MG63 (cell line): Measurements from ENCODE around the gene TYW1. TPM values are rescaled to one million over a fixed set of nuclear protein-coding genes. Genes with fewer than 3 reads are reported as not detected.
"Not testable (repeated sequence)": the region's sequence is repeated elsewhere in the genome, so short reads cannot be mapped to it uniquely, and the experiment has no call there.

Source experiments
- DNase-seq: peaks from one replicate; pipeline ENCODE4 v3.0.0-alpha.2; 2020
- H3K27me3 ChIP-seq: fragments of 250-450 bp; sonication (Bioruptor Pico); 2 replicates; pipeline ENCODE4 v1.5.1; 2020; ENCODE audit warnings: mild to moderate bottlenecking, moderate library complexity
- H3K36me3 ChIP-seq: fragments of 250-450 bp; sonication (Bioruptor Pico); 2 replicates; pipeline ENCODE4 v1.5.1; 2020; ENCODE audit warnings: mild to moderate bottlenecking, moderate library complexity
- H3K4me3 ChIP-seq: fragments of 250-450 bp; sonication (Bioruptor Pico); 2 replicates; pipeline ENCODE4 v1.5.1; 2020; ENCODE audit warnings: mild to moderate bottlenecking, moderate library complexity
- H3K9me3 ChIP-seq: fragments of 250-450 bp; sonication (Bioruptor Pico); 2 replicates; pipeline ENCODE4 v1.5.1; 2020; ENCODE audit warnings: mild to moderate bottlenecking, moderate library complexity
- total RNA-seq: library from RNA; depleted of rRNA; stranded (reverse); fragments of >200 nt; shearing (Covaris generic); gene quantifications from 2 replicates; pipeline ENCODE4 v1.2.3, GENCODE V29; 2014; ENCODE audit warnings: low replicate concordance

The TYW1 gene
- total RNA-seq, 1 experiment from 2014 or later, result 6.8 TPM

- not testable (repeated sequence) for DNase-seq, H3K36me3 ChIP-seq, H3K27me3 ChIP-seq, H3K4me3 ChIP-seq, H3K9me3 ChIP-seq
Observed at GRCh38 chr7:67134912-67135311, 138.3 kb downstream of the TYW1 start.

GRCh38 chr7:67135617-67136486 is 139.2 kb downstream of the TYW1 start:
- not testable (repeated sequence) for DNase-seq

GRCh38 chr7:67137489-67137888 is 140.9 kb downstream of the TYW1 start:
- DNase-seq, result not testable (repeated sequence)

More at GRCh38 chr7:67135617-67136486, 139.2 kb downstream of the TYW1 start:
- H3K9me3 ChIP-seq, H3K4me3 ChIP-seq, H3K27me3 ChIP-seq, H3K36me3 ChIP-seq: not testable (repeated sequence)

GRCh38 chr7:67139876-67140275 is 143.2 kb downstream of the TYW1 start:
- H3K27me3 ChIP-seq, DNase-seq, H3K36me3 ChIP-seq, H3K4me3 ChIP-seq, H3K9me3 ChIP-seq: not testable (repeated sequence)

More at GRCh38 chr7:67137489-67137888, 140.9 kb downstream of the TYW1 start:
- not testable (repeated sequence) for H3K27me3 ChIP-seq, H3K4me3 ChIP-seq, H3K36me3 ChIP-seq, H3K9me3 ChIP-seq

GRCh38 chr7:67141001-67141400 is 144.4 kb downstream of the TYW1 start:
- H3K4me3 ChIP-seq, DNase-seq, H3K27me3 ChIP-seq, H3K9me3 ChIP-seq, H3K36me3 ChIP-seq: not testable (repeated sequence)

- not testable (repeated sequence) for H3K36me3 ChIP-seq, H3K4me3 ChIP-seq, H3K27me3 ChIP-seq, H3K9me3 ChIP-seq, DNase-seq
Observed at GRCh38 chr7:67143091-67143786, 146.6 kb downstream of the TYW1 start.

GRCh38 chr7:67145581-67146193 is 149.1 kb downstream of the TYW1 start:
- H3K27me3 ChIP-seq, H3K36me3 ChIP-seq, H3K9me3 ChIP-seq, H3K4me3 ChIP-seq, DNase-seq: not testable (repeated sequence)

GRCh38 chr7:67149131-67149530 is 152.5 kb downstream of the TYW1 start:
- not testable (repeated sequence) for H3K36me3 ChIP-seq, H3K9me3 ChIP-seq, DNase-seq, H3K4me3 ChIP-seq, H3K27me3 ChIP-seq

GRCh38 chr7:67154374-67154773 is 157.7 kb downstream of the TYW1 start:
- DNase-seq, H3K9me3 ChIP-seq, H3K27me3 ChIP-seq, H3K36me3 ChIP-seq, H3K4me3 ChIP-seq: not testable (repeated sequence)

- H3K36me3 ChIP-seq, H3K27me3 ChIP-seq, DNase-seq, H3K4me3 ChIP-seq, H3K9me3 ChIP-seq: not testable (repeated sequence)
Observed at GRCh38 chr7:67156064-67156463, 159.4 kb downstream of the TYW1 start.

GRCh38 chr7:67163285-67163684 is 166.7 kb downstream of the TYW1 start:
- not testable (repeated sequence) for H3K27me3 ChIP-seq

GRCh38 chr7:67171151-67171550 is 174.5 kb downstream of the TYW1 start:
- H3K36me3 ChIP-seq, H3K4me3 ChIP-seq, H3K9me3 ChIP-seq, H3K27me3 ChIP-seq, DNase-seq: not testable (repeated sequence)

More at GRCh38 chr7:67163285-67163684, 166.7 kb downstream of the TYW1 start:
- not testable (repeated sequence) for H3K4me3 ChIP-seq, DNase-seq, H3K36me3 ChIP-seq, H3K9me3 ChIP-seq

- H3K27me3 ChIP-seq, H3K4me3 ChIP-seq, DNase-seq, H3K36me3 ChIP-seq, H3K9me3 ChIP-seq: not testable (repeated sequence)
Observed at GRCh38 chr7:67176730-67177129, 180.1 kb downstream of the TYW1 start.

GRCh38 chr7:67178915-67179688 is 182.5 kb downstream of the TYW1 start:
- H3K4me3 ChIP-seq, H3K36me3 ChIP-seq, H3K27me3 ChIP-seq, H3K9me3 ChIP-seq, DNase-seq: not testable (repeated sequence)

GRCh38 chr7:67182956-67183750 is 186.5 kb downstream of the TYW1 start:
- H3K36me3 ChIP-seq, H3K4me3 ChIP-seq, H3K27me3 ChIP-seq, H3K9me3 ChIP-seq, DNase-seq: not testable (repeated sequence)
